NCI-H82 treated with DMSO at 0.1 percent for 48 hours (cell line): ENCODE results near the gene SORBS2.

ENCODE experiments used
- DNase-seq: peaks from one replicate; lab custom pipeline; 2025; ENCODE audit not compliant: unreplicated experiment; lab: John Stamatoyannopoulos, UW

Gene SORBS2

GRCh38 chr4:185740471-185740873 lies 71.5 kb downstream of the SORBS2 start:
- no peak for DNase-seq

GRCh38 chr4:185738820-185739219 lies 73.2 kb downstream of the SORBS2 start:
- no peak for DNase-seq

GRCh38 chr4:185738038-185738552 lies 73.9 kb downstream of the SORBS2 start:
- DNase-seq, result no peak

GRCh38 chr4:185737489-185738037 lies 74.4 kb downstream of the SORBS2 start:
- no peak for DNase-seq

- no peak for DNase-seq
Measured at GRCh38 chr4:185736882-185737281, 75.1 kb downstream of the SORBS2 start.

GRCh38 chr4:185735866-185736400 lies 76.1 kb downstream of the SORBS2 start:
- no peak for DNase-seq

DNA sequence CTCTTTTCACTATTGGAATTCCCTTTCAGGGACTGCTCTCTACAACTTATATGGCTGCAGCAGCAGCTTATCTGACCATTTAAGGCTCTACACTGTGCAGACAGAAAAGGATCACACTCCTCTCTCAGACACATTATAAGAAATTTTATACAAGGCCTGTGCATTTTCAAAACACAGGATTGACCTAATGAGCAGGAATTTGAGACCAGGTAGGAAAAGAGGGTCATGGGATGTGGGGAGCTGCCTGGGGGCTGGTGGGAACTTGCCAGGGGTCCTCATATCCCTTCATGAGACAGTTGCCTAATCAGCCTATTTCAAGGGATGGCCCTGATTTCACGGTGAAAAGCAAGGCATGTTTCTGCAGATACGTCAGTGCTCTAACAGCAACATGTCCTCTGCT lies 77.1 kb downstream of the SORBS2 start:
- no peak for DNase-seq

- DNase-seq, result no peak
Measured at GRCh38 chr4:185734214-185734613, 77.8 kb downstream of the SORBS2 start.

DNA sequence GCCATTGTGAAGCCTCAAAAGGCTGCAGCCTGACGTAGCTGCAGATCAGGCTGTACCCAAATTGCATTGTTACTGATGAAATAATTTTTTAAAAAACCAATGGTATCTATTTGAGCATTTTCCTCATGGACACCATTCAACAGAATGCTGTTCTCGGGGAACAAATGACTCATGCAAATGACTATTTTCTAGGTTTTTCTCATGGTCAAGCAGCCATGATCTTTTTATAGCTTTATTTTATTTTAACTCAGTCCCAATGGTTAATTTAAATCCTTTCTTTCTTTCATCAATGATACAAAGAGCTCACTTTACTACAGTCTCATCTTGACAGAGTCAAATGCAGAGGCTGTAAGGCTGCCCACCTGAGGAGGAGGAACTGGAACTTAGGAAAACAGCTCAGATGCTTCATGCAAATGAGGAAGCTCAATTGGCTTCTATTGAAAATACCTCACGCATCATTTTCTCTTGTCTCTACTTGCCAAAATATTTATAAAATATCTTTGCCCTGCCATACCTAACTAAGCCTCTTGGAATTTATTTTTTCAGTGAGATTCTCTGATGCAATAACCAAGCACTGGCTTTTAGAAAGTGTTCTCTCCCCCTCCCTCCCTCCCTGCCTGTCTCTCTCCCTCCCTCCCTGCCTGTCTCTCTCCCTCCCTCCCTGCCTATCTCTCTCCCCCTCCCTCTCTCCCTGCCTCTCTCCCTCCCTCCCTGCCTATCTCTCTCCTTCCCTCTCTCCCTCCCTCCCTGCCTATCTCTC lies 81.0 kb downstream of the SORBS2 start:
- no peak for DNase-seq

GRCh38 chr4:185730387-185730786 lies 81.6 kb downstream of the SORBS2 start:
- DNase-seq, result no peak

DNA sequence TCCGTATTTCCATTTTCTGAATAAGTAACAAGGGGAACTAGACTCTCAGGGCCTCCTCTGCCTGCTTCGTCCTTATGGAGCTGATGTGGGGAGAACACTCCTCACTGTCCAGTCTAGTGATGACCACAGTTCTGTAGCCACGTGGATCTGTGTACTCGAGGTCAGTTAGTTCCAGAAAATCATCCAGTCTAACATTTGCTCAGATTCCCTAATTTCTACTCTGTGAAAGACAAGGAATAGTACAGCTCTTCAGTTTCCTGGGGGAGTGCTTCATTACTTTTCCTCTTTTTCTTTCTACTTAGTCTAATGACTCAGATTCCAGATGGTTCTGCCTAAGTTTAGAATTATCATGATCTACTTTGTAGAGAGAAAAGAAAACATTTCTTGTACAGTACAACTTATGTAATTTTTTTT lies 82.6 kb downstream of the SORBS2 start:
- DNase-seq, result no peak

DNA sequence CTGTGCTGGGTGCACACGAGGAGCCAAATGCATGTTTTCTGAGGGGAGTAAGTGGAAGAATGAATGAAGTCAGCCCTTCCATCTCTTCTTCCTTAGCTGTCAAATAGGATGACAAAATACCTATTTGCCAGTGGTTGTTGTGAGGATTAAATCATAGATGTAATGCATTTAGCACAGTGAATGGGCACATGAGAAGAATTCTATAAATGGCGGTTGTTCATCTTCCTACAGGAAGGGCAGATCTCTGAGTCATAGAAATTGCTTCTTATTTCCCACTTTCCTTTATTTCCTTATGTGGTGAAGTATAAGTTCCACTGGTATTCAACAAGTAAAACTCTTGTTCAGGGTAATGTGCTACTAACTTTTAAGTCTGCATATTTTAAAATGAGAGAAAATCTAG lies 83.1 kb downstream of the SORBS2 start:
- no peak for DNase-seq

GRCh38 chr4:185726931-185727330 lies 85.1 kb downstream of the SORBS2 start:
- DNase-seq, result no peak

- DNase-seq, result no peak
Measured at GRCh38 chr4:185723631-185724260, 88.2 kb downstream of the SORBS2 start.

- no peak for DNase-seq
Measured at GRCh38 chr4:185722029-185722316, 90.0 kb downstream of the SORBS2 start.

GRCh38 chr4:185721190-185722028 lies 90.6 kb downstream of the SORBS2 start:
- no peak for DNase-seq

DNA sequence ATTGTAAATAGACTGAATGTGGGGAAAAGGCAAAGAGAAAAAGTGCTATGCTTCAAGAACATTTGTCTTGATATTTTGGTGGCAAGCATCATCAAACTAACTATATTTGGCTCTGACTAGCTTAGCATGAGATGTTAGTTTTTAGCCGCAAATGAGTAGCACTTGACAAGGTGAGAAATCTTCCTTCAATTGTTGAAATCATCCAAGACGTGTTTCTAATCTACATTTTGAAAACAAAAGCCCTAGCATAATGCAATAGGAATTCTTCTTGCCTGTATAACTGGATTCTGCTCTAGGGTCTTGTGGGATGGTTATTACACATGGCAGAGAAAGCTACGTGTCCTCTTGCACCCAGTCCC lies 92.5 kb downstream of the SORBS2 start:
- no peak for DNase-seq

- no peak for DNase-seq
Measured at GRCh38 chr4:185718578-185719499, 93.2 kb downstream of the SORBS2 start.

GRCh38 chr4:185717377-185717741 lies 94.6 kb downstream of the SORBS2 start:
- DNase-seq, result no peak
